NB4 (cell line): ENCODE measurements around the gene ASB4.

Source experiments
- DNase-seq: peaks from one replicate; pipeline ENCODE4 v3.0.0; 2010; ENCODE audit warnings: low read depth
- H3K4me3 ChIP-seq: one replicate; pipeline ENCODE4 v1.5.1; 2011; ENCODE audit warnings: mild to moderate bottlenecking, low read depth, low read length, moderate library complexity
- MAX ChIP-seq: IDR thresholded peaks from 2 replicates; pipeline ENCODE4 v1.6.1; 2011; ENCODE audit warnings: low read depth, low read length
- MYC ChIP-seq: IDR thresholded peaks from 2 replicates; pipeline ENCODE4 v1.6.1; 2011; ENCODE audit warnings: low read depth, low read length
- POLR2A ChIP-seq: IDR thresholded peaks from 2 replicates; pipeline ENCODE4 v1.6.1; 2011; ENCODE audit warnings: mild to moderate bottlenecking; ENCODE audit not compliant: insufficient read length; ENCODE audit errors: extremely low read depth
- TF ChIP-seq, protein P1 (sequence below): IDR thresholded peaks from one replicate; pipeline ENCODE4 v1.5.1; 2012; ENCODE audit warnings: low read depth, low read length

Gene ASB4, protein sequence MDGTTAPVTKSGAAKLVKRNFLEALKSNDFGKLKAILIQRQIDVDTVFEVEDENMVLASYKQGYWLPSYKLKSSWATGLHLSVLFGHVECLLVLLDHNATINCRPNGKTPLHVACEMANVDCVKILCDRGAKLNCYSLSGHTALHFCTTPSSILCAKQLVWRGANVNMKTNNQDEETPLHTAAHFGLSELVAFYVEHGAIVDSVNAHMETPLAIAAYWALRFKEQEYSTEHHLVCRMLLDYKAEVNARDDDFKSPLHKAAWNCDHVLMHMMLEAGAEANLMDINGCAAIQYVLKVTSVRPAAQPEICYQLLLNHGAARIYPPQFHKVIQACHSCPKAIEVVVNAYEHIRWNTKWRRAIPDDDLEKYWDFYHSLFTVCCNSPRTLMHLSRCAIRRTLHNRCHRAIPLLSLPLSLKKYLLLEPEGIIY

GRCh38 chr7:95485391-95486123 lies at the start of gene ASB4:
ASB4 (plus strand) TSS chr7:95485943; CDS start chr7:95485972, 29 bp downstream.
- no peak for DNase-seq
- no peak within 1 kb of the TSS for H3K4me3 ChIP-seq
- TF ChIP-seq MYC, result no peak
- no peak for TF ChIP-seq POLR2A
- no peak for TF ChIP-seq MAX
- TF ChIP-seq, protein P1, sequence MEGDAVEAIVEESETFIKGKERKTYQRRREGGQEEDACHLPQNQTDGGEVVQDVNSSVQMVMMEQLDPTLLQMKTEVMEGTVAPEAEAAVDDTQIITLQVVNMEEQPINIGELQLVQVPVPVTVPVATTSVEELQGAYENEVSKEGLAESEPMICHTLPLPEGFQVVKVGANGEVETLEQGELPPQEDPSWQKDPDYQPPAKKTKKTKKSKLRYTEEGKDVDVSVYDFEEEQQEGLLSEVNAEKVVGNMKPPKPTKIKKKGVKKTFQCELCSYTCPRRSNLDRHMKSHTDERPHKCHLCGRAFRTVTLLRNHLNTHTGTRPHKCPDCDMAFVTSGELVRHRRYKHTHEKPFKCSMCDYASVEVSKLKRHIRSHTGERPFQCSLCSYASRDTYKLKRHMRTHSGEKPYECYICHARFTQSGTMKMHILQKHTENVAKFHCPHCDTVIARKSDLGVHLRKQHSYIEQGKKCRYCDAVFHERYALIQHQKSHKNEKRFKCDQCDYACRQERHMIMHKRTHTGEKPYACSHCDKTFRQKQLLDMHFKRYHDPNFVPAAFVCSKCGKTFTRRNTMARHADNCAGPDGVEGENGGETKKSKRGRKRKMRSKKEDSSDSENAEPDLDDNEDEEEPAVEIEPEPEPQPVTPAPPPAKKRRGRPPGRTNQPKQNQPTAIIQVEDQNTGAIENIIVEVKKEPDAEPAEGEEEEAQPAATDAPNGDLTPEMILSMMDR, result no peak

GRCh38 chr7:95436407-95436806 lies 49.3 kb upstream of the ASB4 start:
- TF ChIP-seq MAX, result no peak
- TF ChIP-seq POLR2A, result no peak
- no peak for TF ChIP-seq MYC
- TF ChIP-seq, protein P1, result no peak
- no peak overlapping the region for H3K4me3 ChIP-seq
- no peak for DNase-seq

DNA sequence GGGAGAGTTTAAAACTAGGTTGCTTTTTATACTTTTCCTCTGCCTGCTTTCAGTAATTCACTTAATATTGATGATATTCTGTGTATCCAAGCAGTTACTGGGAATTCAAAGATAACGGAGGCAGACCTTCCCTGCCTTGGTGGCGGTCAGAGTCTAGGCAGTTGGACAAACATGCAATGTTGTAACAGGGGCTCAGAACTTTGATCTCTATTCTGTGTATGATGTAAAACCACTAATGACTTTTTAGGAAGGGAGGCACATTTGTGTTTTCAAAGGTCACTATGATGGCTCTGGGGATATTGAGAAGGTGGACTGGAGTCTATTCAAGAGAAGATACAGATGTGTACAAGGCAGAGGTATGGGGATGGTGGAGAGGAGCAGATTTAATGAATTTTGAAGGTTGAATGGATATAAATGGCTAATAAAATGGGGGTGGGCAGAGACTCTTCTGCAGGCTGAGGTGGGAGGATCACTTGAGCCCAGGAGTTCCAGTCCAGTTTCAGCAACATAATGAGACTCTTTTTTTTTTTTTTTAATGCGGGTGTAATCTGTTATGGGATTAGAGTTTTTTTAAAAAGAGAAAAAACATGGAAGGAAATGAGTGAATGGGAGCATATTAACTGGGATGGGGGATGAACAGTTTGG lies 45.2 kb upstream of the ASB4 start:
- no peak overlapping the region for H3K4me3 ChIP-seq
- TF ChIP-seq MAX (no peak), POLR2A (no peak), MYC (no peak)
- TF ChIP-seq, protein P1, result no peak
- no peak for DNase-seq

DNA sequence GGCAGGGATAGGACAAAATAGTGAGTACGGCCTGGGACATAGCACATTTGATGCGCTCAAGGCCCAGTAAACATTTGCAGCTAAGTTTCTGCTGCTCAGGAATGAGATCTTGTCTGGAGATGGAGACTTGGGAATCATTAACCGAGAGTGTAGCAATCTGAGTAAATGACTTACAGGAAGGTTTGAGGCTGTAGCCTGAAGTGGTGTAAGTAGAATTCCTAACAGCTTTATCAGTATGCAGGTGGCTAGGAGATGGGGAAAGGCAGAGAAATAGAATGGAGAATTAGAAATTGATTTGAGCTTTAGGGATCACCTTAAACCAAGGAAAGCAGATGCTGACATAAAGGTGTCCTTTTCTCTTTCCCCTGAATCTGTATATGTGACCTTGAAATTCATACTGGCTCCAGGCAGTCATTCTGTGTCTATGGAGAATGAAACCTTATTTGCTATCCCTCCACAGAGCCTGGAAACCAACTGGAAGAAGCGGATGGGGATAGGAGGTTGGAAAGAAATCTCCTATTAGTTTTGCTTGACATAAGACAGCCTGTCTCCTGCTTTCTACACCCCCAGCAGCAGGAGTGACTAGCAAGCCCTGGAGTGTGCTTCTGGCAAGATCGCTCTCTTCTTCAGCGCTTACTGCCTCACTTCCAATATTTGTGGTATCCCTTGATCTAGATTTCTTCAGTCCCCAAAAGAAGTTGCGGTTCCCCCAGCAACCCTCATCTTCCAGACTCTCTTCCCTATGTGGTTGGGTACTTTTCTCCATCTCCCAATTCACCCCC lies 44.5 kb upstream of the ASB4 start:
- DNase-seq, result no peak
- TF ChIP-seq MAX (no peak), MYC (no peak), POLR2A (no peak)
- TF ChIP-seq, protein P1, result no peak
- H3K4me3 ChIP-seq, result no peak overlapping the region

DNA sequence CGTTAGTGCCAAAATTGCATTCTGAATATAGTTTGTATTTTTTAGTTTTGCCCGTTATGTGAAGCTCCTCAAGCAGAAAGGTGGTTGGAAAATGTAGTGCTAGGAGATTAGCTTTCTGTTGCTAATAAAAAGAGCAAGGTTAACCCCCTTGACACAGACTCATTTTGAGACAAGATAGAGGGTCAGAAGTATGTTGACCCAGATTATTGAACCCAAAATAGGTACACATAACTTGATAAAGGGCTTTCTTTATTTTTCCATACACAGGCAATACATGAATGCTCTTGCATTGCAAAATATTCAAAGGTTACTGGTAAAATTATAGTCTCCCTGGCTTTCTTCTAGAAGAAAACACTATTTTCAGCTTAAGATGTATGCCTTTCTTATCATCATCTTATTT lies 40.9 kb upstream of the ASB4 start:
- DNase-seq, result no peak
- TF ChIP-seq, protein P1, result no peak
- TF ChIP-seq MAX (no peak), POLR2A (no peak), MYC (no peak)

More for the DNA sequence above, 40.9 kb upstream of the ASB4 start:
- H3K4me3 ChIP-seq, result no peak overlapping the region
